HG03066 (cell line): ENCODE measurements around the gene MAGEB5.
"Not testable (repeated sequence)": the region's sequence is repeated elsewhere in the genome, so short reads cannot be mapped to it uniquely, and the experiment has no call there.

Source experiments
- ATAC-seq: cut with Tn5 transposase; IDR thresholded peaks from one replicate; pipeline ENCODE4 v1.9.1; 2021; ENCODE audit warnings: low read depth; ENCODE audit not compliant: unreplicated experiment

Gene MAGEB5, protein sequence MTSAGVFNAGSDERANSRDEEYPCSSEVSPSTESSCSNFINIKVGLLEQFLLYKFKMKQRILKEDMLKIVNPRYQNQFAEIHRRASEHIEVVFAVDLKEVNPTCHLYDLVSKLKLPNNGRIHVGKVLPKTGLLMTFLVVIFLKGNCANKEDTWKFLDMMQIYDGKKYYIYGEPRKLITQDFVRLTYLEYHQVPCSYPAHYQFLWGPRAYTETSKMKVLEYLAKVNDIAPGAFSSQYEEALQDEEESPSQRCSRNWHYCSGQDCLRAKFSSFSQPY

DNA sequence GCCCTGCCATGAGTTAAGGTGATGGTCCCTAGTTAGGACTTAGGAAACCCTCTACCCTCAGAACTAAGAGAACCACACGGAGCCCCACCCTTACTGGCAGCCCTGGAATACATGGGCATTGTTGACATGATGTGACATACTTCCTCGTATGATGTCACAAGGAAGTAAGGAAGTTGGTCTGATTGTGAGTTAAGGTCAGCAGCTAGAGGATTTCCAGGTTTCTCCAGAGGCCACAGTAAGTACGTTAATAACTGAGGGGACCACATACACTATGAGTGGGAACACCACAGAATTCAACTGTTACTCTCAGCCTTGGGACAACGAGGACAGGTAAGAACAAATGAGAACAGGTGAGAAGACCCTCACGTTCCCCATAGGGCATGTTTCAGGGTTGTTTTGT, at the start of gene MAGEB5:
TSS of gene MAGEB5 (plus strand) at position 301 of the 400 bp plus-strand sequence. CDS start 1,133 bp downstream, outside the sequence.
- ATAC-seq: no peak

DNA sequence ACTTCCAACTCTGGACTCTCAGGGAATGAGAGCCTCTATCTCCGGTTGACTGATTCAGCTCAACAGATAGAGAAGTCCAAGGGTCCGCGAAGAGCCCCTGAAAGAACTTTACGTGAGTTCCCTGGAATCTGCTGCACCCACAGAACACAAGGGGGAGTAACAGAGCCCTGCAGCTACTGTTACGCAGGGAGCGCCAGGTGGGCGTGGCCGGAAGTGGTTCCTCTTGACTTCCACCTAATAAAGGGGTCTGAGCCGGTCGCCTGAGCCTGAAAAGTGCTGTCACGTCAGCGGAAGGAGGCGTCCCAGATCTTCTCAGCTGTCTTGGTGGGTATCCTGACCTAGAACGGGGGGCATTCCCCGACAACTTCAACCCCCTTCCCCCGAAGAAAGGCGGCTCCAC, 23.8 kb upstream of the MAGEB5 start, which contains the start of gene MAGEB6:
TSS of gene MAGEB6 (plus strand) at position 237 of the 400 bp plus-strand sequence. CDS start 1,407 bp downstream, outside the sequence.
- no peak for ATAC-seq

DNA sequence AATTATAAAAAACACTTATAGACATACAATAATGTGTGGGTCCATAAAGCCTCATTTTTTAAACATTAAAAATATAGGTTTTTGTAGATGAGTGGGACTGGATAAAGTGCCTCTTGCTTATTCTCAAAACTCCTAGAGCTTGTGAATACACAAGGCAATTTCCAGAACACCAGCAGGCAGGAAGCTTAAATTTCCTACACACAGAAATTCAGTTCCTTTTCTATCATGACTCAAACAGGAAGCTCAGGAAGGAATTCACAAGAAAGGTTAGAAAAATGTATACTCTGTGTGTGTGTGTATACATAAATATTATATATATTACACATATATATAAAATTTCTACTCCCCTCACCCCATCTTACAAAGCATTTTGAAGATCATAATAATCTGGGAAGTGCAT, 12.4 kb upstream of the MAGEB5 start:
- ATAC-seq: no peak

DNA sequence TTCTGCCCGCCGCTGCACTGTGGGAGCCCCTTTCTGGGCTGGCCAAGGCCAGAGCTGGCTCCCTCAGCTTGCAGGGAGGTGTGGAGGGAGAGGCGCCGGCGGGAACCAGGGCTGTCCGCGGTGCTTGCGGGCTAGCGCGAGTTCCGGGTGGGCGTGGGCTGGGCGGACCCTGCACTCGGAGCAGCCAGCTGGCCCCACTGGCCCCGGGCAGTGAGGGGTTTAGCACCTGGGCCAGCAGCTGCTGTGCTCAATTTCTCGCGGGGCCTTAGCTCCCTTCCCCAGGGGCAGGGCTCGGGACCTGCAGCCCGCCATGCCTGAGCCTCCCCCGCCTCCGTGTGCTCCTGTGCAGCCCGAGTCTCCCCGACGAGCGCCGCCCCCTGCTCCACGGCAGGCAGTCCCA, 11.3 kb upstream of the MAGEB5 start:
- ATAC-seq: not testable (repeated sequence)

DNA sequence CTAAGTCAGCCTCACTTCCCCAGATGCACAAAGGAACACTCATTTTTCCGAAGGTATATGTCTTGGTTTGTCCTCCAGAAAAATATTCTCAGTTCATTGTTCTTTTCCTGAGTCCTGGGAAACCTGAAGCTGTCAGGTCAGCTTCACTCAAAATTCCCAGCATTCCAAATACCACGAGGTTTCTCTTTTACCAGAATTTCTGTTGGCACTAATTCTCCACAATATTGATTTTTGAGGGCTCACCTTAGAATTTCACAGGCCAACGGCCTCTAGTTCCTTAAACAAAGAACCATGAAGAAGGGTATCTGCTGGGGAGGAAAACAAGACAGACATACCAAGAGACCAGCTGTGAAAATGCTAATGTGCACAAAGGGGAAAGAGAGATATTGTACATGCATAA, 8.0 kb upstream of the MAGEB5 start:
- ATAC-seq: no peak

DNA sequence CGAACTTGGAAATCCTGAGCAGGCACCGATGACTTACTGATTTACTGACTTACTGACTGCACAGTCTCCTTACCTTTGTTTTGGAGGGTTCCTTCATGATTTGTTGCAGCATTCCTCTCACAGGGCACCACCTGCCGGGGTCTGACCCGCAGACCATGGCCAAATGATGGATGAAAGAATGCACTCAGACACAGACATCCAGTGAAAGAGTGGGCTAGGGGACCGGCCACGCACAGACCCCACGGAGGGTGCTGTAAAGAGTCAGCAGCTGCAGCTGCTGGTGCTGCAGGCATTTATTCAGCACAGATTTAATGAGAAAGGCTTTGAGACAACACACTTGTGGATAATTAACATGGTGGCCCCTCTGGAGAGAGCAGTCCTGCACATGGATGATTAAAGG, 3.4 kb downstream of the MAGEB5 start:
- no peak for ATAC-seq

DNA sequence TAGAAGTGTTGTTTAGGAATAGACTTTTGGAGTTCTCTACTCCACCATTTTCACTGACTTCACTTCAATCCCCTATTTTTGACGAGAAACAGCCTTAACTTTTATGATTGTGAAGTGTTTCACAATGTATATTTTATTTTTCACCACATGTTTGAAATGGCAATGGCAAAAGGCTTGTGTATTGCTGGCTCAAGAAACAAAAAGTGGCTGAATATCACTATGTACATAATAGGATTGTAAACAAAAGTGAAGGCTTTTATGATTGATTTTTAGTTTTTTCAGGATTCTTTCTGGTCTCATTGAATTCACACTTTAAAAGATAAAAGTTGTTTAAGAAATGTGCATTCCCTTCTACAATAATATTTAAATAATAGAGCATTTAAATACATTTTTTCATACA, 18.2 kb downstream of the MAGEB5 start:
- ATAC-seq: no peak

DNA sequence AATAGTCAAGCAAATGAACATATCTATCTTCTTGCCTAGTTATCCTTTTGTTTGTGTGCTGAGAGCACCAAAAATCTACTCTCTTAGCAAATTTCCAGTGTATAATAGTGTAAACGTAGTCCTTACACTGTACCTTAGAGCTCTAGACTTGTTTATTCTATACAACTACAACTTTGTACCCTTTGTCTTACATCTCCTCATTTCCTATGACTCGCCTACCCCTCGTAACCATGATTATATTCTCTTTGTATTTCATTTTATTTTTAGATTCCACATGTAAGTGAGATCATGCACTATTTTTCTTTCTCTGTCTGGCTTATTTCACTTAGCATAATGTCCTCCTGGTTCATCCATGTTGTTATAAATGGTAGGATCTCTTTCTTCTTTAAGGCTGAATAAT, 37.6 kb downstream of the MAGEB5 start:
- no peak for ATAC-seq

DNA sequence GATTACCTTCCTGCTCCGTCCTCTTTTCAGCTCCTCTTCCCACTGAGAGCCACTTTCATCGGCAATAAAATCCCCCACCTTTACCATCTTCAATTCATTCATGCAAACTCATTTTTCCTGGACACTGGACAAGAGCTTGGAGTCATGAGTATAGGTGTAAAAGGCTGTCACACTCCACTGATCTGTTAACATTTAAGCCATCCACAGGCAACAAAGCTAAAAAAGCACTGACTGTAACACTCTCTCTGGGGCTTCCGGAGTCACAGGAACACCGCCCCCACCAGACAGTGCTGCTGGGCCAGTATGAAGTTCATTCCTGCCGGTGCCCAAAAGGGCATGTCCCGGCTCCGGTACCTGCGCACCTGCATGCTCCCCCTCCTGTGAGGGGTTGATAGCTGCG, 38.5 kb downstream of the MAGEB5 start:
- ATAC-seq: no peak

DNA sequence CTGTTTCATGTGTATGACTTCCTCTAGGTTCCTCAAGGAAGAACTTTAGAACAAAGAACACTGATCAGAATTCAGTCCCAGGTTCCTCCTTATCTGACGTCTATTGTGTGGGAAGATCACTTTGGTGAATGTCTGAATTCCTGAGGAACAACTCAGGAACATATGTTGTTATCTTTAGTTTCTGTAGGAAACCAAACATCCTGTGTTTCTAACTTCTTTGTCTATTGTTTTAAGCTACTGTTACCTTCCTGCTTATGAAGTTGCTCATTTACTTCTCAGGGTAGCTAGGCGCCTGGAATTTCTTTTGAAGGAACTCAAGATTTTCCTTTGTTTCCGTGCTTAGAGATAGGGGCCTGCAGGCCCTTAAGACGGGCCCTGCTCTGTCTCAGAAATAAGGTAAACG, 46.2 kb downstream of the MAGEB5 start:
- ATAC-seq: no peak
